Lower leg skin (tissue), 3 donors: ENCODE measurements around the gene FCF1.

ENCODE experiments used
- POLR2A ChIP-seq, 2 donors: fragments of 450-650 bp; IDR thresholded peaks; one replicate each; pipeline ENCODE4 v1.6.1; 2016 to 2017; ENCODE audit warnings: antibody characterized with exemption in 2 of 2, mild to moderate bottlenecking in 1 of 2, moderate library complexity in 1 of 2
- TF ChIP-seq, protein P1 (sequence below), 3 donors: fragments of 450-650 bp; IDR thresholded peaks; one replicate each; pipeline ENCODE4 v1.5.1; 2016; ENCODE audit warnings: antibody characterized with exemption in 3 of 3, mild to moderate bottlenecking in 3 of 3, moderate library complexity in 2 of 3

DNA sequence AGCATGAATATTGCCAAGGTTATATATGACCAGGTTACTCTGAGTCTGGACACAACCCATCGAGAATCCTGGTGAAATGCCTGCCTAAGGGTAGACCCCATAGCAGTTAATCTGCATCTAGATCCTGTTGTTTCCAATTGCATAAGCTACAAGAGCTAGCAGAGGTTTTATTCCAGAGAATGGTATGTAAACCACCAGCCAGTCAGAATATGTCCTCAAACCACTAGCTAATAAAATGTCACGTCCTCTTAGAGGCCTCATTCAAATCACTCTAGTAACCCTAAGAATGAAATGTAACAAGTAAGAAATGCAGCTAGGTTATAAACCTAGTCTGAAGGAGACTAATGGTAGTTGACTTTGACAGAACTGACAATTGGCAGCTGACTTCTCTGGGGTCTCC is 41.2 kb downstream of the FCF1 start:
- TF ChIP-seq, protein P1, sequence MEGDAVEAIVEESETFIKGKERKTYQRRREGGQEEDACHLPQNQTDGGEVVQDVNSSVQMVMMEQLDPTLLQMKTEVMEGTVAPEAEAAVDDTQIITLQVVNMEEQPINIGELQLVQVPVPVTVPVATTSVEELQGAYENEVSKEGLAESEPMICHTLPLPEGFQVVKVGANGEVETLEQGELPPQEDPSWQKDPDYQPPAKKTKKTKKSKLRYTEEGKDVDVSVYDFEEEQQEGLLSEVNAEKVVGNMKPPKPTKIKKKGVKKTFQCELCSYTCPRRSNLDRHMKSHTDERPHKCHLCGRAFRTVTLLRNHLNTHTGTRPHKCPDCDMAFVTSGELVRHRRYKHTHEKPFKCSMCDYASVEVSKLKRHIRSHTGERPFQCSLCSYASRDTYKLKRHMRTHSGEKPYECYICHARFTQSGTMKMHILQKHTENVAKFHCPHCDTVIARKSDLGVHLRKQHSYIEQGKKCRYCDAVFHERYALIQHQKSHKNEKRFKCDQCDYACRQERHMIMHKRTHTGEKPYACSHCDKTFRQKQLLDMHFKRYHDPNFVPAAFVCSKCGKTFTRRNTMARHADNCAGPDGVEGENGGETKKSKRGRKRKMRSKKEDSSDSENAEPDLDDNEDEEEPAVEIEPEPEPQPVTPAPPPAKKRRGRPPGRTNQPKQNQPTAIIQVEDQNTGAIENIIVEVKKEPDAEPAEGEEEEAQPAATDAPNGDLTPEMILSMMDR (IDR thresholded peaks at IDR 0.05): no peak
- TF ChIP-seq POLR2A (IDR thresholded peaks at IDR 0.05): no peak
